GM04504 (cell line): ENCODE data around the gene ESRP2.

Source experiments
- DNase-seq: peaks from one replicate; pipeline ENCODE4 v3.0.0-alpha.2; 2012; ENCODE audit warnings: low read depth

The ESRP2 gene

DNA sequence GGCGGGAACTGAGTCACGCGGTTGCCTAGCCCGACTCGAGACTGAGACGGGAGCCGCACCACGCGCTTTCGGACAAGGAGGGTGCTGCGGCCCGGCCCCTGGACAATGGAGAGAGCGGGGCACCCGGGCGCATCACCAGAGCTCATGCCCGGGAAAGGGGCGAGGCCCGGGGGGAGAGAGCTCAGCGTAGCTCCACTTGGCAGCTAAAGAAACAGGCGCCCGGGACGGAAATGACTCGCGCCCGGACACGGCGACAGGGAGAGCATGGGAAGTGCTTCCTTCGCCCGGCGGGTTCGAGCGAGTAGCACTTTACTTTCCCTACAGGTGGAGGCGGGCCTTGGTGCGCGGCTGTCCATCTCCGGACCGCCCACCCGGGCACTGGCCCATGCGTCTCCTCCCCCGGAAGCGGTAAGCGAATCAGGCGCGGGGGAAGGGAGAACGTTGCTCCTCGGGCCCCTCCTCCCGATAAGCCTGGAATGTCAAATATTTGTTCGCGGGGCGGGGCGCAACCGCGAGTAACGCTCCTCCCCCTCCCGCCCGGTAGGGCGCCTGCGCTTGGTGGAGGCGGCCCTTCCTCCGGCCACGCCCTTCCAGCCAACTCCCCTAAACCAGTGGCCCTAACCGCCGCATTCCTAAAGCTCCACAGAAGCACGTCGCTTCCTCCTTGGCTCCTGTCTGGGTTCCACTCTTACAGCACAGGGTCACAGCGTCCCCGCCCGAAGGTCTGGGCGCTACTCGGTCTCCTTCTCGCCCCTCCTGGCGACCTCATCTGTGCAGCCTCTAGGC lies 1.5 kb upstream of the ESRP2 start:
- DNase-seq: peak; percentile 95

DNA sequence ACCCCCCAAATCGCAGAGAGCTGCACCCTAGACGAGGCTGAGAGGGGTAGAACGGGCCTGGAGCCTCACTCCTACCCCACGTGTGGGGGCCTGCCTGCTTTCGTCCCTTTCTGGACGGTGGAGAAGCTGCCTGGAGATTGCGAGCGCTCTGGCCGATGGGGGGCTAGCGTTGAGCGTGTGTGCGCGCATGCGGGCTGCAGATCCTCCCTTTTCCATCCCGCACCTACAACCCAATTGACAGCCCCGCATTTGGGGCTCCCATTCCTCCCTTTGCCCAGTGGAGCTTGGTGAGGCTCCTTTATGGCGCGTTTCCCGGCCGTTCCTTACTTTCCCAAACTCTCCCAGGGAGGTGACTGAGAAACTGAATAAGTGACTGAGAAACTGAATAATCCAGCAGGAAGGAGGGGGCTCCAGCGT lies 907 bp upstream of the ESRP2 start:
- DNase-seq: no peak

DNA sequence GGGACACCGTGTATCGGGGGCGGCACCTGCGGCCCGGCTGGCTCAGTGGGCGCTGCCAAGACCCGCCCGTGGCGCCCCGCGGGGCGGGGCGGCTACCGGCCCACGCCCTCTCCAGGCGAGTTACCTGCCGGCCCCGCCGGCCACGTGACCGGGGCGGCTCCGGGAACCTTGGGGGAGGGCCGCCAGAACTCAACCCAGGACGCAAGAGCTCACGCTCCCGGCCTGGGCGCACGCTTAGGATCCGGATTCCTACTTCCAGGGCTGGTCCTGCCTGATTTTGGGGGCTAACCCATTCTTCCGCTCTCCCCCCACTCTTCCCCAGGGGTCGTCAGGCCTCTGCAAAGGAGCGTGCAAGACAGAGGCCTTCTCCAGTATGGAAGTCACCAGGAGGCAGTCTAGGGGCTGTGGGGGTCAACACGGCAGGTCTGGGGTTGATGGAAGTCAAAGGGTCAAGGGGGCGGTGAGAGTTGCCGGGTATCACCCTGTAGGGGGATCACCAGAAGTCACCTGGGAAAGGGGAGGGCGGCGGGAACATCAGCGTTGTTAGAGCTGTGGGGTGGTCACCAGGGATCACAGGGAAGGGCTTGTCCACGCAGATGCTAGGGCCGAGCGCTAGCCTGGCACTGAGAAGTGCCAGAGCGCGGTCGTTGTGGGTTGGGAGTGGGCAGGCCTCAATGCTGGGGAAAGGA lies 354 bp upstream of the ESRP2 start:
- no peak for DNase-seq

DNA sequence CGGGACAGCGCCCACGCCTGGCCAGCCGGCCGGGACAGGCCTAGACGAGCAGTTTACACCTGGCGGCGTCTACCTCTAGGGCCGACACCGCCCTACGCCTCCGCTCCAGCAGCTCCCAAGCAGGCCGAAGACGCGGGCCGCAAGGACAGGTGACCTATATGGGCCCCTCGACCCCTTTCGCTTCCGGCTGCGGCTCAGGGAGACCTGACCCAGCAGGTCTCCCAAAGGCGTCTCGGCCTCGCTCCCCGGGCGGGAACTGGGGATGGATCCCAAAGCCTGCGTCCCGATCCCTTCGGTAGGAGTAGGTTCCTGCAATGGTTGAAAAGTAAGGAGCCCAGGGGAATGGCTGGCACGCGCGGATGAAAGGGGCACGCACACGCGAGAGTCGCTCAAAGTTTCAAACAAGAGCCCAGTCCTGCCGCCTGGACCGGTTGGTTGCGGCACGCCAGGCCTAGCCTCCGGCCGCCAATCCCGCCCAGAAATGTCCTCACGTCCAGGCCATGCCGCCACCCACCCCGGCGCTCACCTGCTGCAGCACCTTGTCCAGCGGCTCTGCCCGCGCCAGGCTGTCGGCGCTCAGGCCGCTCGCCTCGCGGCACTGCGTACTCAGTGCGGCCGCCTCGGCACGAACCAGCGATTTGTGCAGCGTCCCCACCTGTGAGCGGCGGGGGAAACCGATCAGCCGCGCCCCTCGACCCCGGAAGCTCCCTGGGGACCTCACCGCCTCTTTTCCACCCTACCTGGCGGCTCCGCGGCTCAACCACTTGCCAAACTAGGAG lies 630 bp downstream of the ESRP2 start:
- no peak for DNase-seq

DNA sequence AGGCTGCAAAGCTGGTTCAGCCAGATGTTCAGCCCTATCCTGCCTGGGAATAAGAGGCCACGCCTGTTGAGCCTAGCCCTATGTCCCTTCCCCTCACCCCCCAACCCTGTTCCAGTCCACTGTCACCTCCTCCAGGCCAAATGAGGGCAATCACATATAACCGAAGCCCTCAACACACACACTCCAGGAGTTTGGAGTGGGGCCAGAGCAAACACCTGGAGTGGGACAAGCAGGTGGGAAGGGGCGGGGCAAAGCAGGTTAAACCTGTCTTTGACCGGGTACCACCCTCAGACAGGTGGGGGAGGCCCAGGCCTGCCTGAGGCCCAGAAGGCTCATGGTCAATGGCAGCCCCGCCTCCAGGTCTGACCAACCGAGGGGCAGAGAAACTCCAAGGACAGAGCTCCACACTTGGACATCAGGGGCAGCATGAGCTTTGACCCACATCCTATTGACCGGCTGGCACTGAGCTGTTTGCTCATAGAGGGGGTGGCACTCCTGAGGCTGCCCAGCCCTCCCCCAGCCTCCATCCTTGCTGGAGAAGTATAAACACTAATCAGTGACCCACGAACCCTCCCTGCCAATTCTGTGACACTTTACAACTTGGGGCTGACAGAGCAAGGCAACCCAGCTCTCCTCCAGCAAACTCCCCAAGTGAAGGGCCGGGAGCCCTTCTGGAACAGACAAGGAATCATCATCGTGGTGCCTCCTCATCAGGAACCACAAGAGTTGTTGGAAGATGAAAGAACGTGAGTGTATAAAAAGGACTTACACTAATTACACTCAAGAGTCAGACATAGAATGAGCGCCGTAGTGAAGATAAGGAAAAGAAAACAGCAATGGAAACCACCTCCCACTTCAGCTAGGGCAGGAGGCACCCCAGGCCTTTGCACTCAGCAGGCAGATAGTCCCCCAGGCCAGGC lies 1.5 kb downstream of the ESRP2 start:
- no peak for DNase-seq

DNA sequence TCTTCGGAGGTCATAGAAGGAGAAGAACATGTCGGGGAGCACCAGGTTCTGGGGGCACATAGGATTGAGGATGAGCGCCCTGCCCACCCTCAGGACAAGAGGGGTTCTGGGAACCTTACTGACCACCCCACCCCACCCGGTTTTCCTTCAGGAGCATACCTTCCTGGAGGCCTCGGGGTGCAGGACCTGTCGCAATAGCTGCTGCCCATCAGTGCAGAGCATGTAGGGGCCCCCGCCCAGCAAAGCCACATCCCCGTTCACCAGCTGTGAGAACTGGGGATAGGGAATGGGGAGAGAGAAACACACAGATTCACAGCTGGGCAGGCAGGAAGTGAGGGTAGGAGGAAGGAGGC lies 2.1 kb downstream of the ESRP2 start:
- no peak for DNase-seq

DNA sequence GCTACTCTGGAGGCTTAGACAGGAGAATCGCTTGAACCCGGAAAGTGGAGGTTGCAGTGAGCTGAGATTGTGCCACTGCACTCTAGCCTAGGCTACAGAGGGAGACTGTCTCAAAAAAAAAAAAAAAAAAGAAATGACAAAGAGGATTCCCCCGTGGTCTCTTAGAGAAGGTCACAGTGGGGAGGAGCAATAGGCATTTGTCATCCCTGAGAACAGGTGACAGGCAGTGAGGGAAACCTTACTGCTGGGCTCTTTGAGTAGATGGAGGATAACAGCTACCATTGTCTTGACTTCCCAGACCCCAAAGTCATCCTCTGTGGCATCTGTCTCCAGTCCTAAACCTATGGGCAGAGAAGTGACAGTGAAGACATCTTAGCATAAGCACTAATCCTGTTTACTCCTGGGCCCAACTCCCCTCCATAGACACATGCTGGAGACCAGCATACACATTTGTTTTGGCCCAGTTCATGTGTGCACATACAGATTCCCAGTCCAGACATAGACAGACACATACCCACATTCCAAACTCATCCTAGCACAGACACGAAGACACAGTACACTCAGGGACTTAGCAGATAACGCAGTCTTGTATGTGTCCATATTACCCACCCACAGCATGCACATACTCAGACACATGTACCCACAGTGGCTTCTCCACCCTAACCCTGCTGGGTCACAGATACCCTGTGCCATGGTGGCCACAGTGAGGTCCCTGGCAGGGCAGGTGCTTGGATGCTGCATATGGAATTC lies 2.7 kb downstream of the ESRP2 start:
- no peak for DNase-seq

DNA sequence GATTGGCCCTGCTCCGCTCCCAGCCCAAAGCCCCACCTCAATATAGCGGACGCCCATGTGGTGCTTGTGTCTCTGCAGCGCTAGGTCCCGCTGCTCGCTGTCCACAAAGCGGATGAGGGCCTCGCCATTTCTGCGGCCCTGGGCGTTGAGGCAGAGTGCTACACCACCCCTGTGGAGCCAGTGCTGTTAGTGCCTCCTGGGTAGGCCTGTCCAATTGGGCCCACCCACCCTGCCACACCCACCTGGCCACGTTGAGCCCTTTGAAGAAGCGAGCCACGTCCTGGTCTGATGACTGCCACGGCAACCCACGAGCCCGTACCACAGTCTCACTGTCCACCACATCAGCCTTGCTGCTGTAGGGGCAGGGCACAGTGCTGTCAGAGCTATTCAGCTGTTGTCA lies 3.6 kb downstream of the ESRP2 start:
- DNase-seq: no peak

DNA sequence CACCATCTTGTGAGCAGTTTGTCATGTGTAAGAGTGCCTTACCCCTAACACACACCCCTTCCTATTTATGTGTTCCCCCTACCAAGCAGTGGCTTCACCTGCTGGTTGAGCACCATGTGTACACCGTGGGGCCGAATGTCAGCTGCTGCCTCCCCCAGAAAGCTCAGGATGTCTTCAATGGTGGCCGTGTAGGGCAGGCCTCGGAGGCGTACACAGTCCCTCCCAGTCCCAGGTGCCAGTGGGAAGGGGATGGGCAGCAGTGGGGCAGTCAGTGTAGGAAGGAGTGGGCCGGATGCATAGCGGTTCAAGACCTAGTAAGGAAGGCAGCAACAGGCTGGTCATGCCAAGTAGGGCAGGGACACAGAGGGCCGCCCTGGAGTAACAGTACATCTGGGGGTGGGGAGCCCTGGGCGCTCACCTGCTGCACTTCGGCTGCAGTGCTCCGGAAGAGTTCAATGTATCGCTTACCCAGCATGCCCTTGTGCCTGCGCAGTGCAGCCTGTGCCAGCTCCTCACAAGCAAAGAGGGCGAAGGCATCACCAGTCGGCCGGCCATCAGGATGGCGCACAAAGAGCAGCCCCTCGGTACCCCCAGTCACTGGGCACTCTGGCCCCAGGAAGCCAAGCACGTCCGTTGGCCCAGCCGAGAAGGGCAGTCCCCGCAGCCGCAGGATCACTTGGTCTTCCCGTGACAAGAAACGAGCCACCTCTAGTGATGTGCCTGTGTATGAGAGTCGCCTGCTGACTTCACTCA lies 4.4 kb downstream of the ESRP2 start:
- no peak for DNase-seq

DNA sequence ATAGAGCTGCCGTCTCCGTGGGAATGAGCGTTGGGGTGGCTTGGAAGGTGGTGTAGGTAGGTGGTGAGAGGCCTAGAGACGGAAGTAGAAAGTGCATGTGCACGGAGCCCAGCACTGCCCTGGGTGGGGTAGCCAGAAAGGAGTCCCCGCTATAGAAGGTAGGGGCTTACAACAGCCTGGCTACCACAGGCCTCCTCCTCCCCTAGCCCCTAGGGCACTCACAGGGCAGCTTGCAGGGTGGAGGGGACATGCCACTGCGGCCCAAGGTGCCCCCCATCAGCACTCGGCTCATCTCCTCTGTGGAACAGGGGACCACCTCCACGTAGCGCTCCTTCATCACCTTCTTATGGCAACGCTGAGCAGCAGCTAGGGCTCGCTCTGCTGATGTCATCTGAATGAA lies 5.0 kb downstream of the ESRP2 start:
- DNase-seq: no peak

DNA sequence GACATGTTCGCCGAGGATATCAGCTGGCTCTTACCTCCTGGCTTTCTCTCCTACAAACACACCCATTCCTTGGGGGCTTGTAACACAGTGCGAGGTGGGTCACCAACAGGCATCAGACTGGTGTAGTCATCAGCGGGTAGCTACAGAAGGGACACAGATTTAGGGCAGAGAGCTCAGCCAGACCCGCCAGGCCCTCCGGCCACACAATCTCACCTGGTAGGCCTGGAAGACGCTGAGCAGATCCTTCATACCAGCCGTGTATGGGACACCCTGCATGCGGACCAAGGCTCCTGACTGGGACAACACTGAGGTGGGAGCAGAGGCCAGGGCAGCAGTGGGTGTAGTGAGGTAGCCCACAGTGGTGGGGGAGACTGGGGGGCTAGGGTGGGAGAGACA lies 5.8 kb downstream of the ESRP2 start:
- no peak for DNase-seq

DNA sequence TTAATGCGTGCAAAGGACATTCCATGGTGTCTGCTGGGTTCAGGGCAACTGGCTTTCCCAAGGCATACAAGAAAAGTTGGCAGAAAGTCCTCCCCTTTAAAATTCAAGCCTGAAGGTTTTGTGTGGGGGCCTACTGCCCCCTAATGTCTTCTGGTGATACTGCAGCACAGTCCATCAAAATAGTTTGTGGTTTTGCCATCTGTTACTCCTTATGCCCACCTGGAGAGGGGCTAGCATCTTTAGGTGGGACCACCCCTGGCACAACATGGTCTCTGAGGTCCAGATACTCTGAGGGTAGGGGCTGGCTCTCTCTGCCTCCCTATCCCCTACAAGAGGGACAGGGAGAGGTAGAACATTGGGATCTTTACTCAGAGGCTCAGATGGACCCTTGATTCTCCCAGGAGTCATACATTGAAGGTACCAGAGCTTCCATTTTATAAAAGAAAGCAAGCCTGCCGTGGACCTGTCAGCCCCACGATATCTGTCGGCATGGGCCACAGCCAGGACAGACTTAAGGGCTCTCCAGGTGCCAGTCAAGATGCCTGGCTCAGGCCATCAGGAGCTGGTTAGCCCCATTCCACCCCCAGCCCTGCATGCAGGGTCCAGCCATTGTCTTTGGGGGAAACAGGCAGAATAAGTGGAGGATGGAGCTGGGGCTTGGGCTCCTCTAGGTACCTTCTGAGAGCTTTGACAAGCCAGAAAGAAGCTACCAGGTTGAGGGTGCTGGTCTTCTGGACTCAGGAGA lies 6.3 kb downstream of the ESRP2 start:
- peak; percentile 47 for DNase-seq

DNA sequence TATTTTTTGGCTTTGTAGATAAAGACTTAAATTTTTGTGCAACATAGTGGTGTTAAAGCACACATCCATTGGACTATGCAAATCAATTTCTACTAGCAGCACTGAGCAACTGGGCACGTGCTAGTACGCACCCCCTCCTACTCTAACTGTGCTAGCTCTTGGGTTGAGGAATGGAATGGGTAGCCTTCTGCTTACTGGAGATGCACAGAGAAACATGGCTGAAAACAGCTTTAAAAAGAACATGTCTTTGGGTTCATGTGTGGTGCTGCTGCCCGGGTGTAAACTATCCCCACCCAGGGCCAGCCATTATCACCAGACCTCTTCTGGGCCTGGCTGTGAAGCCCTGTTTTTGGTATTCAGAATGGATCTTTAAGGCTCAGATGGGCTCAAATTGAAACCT lies 7.3 kb downstream of the ESRP2 start:
- no peak for DNase-seq

DNA sequence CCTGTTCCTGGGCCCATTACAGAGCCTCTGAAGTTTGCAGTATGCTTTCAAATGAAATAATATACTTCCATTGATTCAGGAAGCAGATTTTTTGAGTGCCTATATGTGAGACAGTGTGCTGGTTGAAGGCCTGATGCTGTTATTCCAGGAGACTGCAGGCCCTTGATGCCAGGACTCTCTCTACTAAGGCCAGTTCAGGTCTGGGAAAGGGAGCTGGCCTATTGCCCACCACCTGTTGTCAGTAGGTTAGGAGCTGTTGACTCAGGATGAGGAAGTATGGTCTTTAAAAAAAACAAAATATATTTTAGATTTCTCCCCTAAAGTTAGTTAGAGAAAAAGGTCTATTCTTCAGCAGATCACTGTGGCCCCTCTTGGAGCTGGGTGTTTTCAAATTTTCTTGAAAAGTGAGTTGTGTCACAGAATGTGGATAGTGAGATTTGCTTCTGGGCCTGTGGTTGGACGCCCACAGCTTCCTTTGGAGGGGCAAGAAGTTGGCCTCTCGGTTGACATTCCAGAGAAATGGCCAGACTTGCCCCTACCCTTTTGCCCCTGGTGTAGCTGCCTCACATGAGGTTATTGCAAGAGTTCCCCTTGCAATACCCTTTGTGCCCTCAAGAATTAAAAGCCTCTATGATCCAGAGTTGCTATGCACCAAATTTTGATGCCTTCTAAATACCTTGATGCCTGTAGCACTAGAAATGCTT lies 7.9 kb downstream of the ESRP2 start:
- DNase-seq: no peak

DNA sequence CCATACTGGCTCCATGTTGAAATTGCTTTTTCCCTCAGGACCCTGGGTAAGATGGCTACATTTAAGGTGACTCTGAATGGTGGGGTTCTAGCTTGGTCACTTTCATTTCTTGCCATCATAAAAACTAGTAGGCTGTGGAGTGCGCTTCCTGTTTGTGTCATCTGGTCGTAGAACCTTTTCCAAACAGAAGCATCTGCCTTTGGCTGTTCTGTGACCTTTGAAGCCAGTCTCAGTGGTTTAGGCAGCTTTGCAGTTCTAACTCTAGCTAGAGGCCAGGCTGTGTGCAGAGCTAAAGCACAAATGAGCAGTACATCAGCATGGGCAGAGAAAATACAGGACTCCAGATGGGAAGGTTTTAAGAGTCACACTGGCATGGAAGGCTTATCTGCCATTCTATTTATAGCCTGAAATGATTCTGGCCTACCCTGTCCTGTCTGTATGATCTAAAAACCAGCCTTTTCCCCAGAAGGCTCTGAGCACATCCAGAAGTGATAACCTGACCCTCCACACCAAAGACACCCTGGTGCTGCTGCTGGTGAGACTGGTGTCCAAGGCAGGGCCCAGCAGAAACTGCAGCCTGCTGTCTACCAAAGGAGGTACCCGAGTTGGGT lies 8.6 kb downstream of the ESRP2 start:
- no peak for DNase-seq

DNA sequence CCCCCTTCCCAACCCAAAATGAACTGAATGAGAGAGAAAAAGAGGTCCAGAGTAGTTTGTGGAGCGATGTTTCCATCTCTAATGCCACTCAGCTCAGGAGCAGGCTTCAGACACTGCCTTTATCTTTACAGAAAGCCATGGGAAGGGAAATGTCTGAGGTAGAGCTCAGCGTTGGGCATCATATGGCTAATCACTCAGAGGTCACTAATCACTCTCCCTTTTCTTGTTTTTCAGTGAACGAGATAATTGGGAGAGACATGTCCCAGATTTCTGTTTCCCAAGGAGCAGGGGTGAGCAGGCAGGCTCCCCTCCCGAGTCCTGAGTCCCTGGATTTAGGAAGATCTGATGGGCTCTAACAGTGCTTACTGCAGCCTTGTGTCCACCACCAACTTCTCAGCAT lies 9.8 kb downstream of the ESRP2 start:
- DNase-seq: no peak

DNA sequence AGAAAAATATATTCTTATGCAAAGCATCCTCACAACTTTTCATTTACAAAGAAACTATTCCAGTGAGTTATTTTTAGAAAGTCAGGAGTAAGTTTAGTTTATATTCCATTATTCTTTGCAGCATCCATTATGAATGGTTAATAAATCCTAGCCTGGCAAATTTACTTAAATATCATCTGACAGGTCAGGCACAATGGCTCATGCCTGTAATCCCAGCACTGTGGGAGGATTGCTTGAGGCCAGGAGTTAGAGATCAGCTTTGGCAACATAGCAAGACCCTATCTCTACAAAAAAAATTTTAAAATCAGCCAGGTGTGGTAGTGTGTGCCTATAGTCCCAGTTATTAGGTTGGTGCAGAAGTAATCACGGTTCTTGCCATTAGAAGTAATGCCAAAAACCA lies 12.9 kb downstream of the ESRP2 start:
- no peak for DNase-seq

DNA sequence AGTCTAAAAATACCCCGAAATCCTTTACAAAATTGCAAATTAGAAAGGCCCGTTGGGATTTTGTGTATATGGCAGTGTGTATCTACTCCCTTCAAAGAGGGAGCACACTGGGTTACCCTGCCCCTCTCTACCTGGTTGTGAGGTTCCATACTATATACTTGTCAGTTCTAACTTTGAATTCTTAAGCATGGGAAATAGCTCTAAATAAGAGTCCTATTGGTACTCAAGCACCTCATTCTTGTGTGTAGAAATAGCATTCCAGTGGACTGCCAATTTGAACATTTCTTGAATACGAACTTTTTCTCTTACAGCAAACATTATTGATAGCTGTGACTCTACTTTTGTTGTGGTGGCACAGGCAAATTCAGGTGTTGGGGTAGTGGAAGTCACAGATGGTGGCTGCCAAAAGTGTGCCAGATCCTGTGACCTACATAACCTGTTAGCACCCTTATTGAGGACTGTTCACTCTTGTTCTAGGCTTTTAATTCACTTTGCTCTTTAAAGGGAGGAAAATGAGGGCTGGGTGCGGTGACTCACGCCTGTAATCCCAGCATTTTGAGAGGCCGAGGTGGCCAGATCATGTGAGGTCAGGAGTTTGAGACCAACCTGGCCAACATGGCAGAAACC lies 16.1 kb downstream of the ESRP2 start:
- DNase-seq: no peak
